KMS-11 (cell line): Measurements from ENCODE around the gene CHRNA7.

Source experiments
- H2AFZ ChIP-seq: fragments of 200-600 bp; sonication (generic); 2 replicates; pipeline ENCODE4 v1.6.1; 2016; ENCODE audit warnings: antibody characterized with exemption, mixed run types, low read depth
- H3K27ac ChIP-seq: fragments of 200-600 bp; sonication (generic); 2 replicates; pipeline ENCODE4 v1.6.1; 2016; ENCODE audit warnings: mild to moderate bottlenecking, mixed run types
- H3K27me3 ChIP-seq: fragments of 200-600 bp; sonication (generic); 2 replicates; pipeline ENCODE4 v1.6.1; 2017; ENCODE audit warnings: mild to moderate bottlenecking, low read depth, mixed run types, moderate library complexity; ENCODE audit not compliant: insufficient read depth
- H3K36me3 ChIP-seq: fragments of 200-600 bp; sonication (generic); 2 replicates; pipeline ENCODE4 v1.6.1; 2017; ENCODE audit warnings: mild to moderate bottlenecking, mixed run types; ENCODE audit not compliant: insufficient read depth
- H3K4me1 ChIP-seq: fragments of 200-600 bp; sonication (generic); 2 replicates; pipeline ENCODE4 v1.6.1; 2016; ENCODE audit warnings: mild to moderate bottlenecking, low read depth, mixed run types; ENCODE audit not compliant: poor library complexity, severe bottlenecking
- H3K4me2 ChIP-seq: fragments of 200-600 bp; sonication (generic); 2 replicates; pipeline ENCODE4 v1.7.0; 2016; ENCODE audit warnings: mild to moderate bottlenecking, mixed run types
- H3K4me3 ChIP-seq: fragments of 200-600 bp; sonication (generic); IDR thresholded peaks from 2 replicates; pipeline ENCODE4 v1.6.1; 2017; ENCODE audit warnings: low read depth, low read length, mixed read lengths; ENCODE audit not compliant: insufficient read depth
- H3K79me2 ChIP-seq: fragments of 200-600 bp; sonication (generic); 2 replicates; pipeline ENCODE4 v1.6.1; 2016; ENCODE audit warnings: low read depth, mixed run types; ENCODE audit not compliant: insufficient read depth
- H3K9ac ChIP-seq: fragments of 200-600 bp; sonication (generic); 2 replicates; pipeline ENCODE4 v1.6.1; 2016; ENCODE audit warnings: mild to moderate bottlenecking, mixed run types
- H4K20me1 ChIP-seq: fragments of 200-600 bp; sonication (generic); 2 replicates; pipeline ENCODE4 v1.6.1; 2016; ENCODE audit warnings: mild to moderate bottlenecking, mixed run types; ENCODE audit not compliant: insufficient read depth
- CTCF ChIP-seq: fragments of 200-600 bp; sonication (generic); conservative IDR thresholded peaks from 2 replicates; pipeline ENCODE4 v1.6.1; 2017; ENCODE audit warnings: low read depth, mild to moderate bottlenecking, antibody characterized with exemption, low read length, moderate library complexity, mixed read lengths

CHRNA7 gene

GRCh38 chr15:32099956-32100684 lies 69.8 kb downstream of the CHRNA7 start:
- Histone ChIP-seq H2AFZ (no peak overlapping the region), H3K27ac (no peak overlapping the region), H3K4me2 (no peak overlapping the region), H3K79me2 (no peaks in the 10 kb centered on the region), H3K27me3 (no peaks in the 10 kb centered on the region), H3K4me3 (no peak overlapping the region), H4K20me1 (no peaks in the 10 kb centered on the region), H3K4me1 (no peaks in the 10 kb centered on the region), H3K36me3 (no peaks in the 10 kb centered on the region), H3K9ac (no peak overlapping the region)
- no peak for TF ChIP-seq CTCF

- Histone ChIP-seq H3K79me2 (no peaks in the 10 kb centered on the region), H4K20me1 (no peaks in the 10 kb centered on the region), H3K27me3 (no peaks in the 10 kb centered on the region), H3K27ac (no peak overlapping the region), H3K4me1 (no peaks in the 10 kb centered on the region), H3K4me3 (no peak overlapping the region), H2AFZ (no peak overlapping the region), H3K4me2 (no peak overlapping the region), H3K9ac (no peak overlapping the region), H3K36me3 (no peaks in the 10 kb centered on the region)
- TF ChIP-seq CTCF: no peak
These were observed 74.0 kb downstream of the CHRNA7 start for GRCh38 chr15:32104061-32104995.

GRCh38 chr15:32105258-32106241 lies 75.2 kb downstream of the CHRNA7 start:
- Histone ChIP-seq H3K9ac (no peak overlapping the region), H2AFZ (no peak overlapping the region), H3K36me3 (no peaks in the 10 kb centered on the region), H3K79me2 (no peaks in the 10 kb centered on the region), H3K27ac (no peak overlapping the region), H3K4me3 (no peak overlapping the region), H3K4me2 (no peak overlapping the region), H3K4me1 (no peaks in the 10 kb centered on the region), H4K20me1 (no peaks in the 10 kb centered on the region), H3K27me3 (no peaks in the 10 kb centered on the region)
- TF ChIP-seq CTCF: no peak
